Adrenal gland (tissue), 12 donors: ENCODE measurements around the gene RABGAP1L. TPM values are rescaled to one million over a fixed set of nuclear protein-coding genes. Genes with fewer than 3 reads are reported as not detected.
A peak's percentile ranks its signal among the peaks of the same experiment; 100 is the strongest.

Experiments used
- DNase-seq, 7 donors: peaks; one replicate each; pipeline ENCODE4 v3.0.0-alpha.2; 2019 to 2020
- H3K27ac ChIP-seq, 5 donors: fragments of 200-600 bp; sonication (generic) in 4 of 5; 1 replicate in 3 of 5; 2 replicates in 2 of 5; pipeline versions ENCODE4 v1.5.1 to v1.8.0; 2016 to 2020; ENCODE audit warnings: mild to moderate bottlenecking in 1 of 5
- H3K27me3 ChIP-seq: fragments of 200-600 bp; 2 replicates; pipeline ENCODE4 v1.8.0; 2021
- H3K36me3 ChIP-seq, 2 donors: fragments of 200-600 bp; replicated peaks in 1 of 2; 1 replicate in 1 of 2; 2 replicates in 1 of 2; pipeline versions ENCODE4 v1.5.1 to v1.8.0; 2018 to 2022
- H3K4me1 ChIP-seq, 2 donors: fragments of 200-600 bp; replicated peaks in 1 of 2; 1 replicate in 1 of 2; 2 replicates in 1 of 2; pipeline versions ENCODE4 v1.5.1 to v1.8.0; 2018 to 2021
- H3K4me3 ChIP-seq, 4 donors: fragments of 200-600 bp; sonication (generic) in 3 of 4; one replicate each; pipeline ENCODE4 v1.5.1; 2016 to 2018
- H3K9me3 ChIP-seq, 3 donors: fragments of 200-600 bp; sonication (generic) in 1 of 3; replicated peaks in 1 of 3; 1 replicate in 2 of 3; 2 replicates in 1 of 3; pipeline versions ENCODE4 v1.5.1 to v1.8.0; 2016 to 2021
- CTCF ChIP-seq, 6 experiments: fragments of 450-650 bp in 4 of 6; fragments of 200-600 bp in 2 of 6; sonication (generic) in 1 of 6; IDR thresholded peaks; 1 replicate in 5 of 6; 2 replicates in 1 of 6; pipeline versions ENCODE4 v1.5.1 to v1.8.0; 2016 to 2021; ENCODE audit warnings: antibody characterized with exemption in 6 of 6, mild to moderate bottlenecking in 2 of 6, moderate library complexity in 1 of 6
- POLR2A ChIP-seq, 2 donors: fragments of 450-650 bp; IDR thresholded peaks; one replicate each; pipeline ENCODE4 v1.6.1; 2017; ENCODE audit warnings: antibody characterized with exemption in 2 of 2, mild to moderate bottlenecking in 2 of 2, moderate library complexity in 1 of 2
- WGBS, 4 donors: extraction: QIAGEN DNeasy Blood & Tissue Kit in 2 of 4; methylation state at CpG; one replicate each; pipeline versions ENCODE4 v1.1.5 to v1.1.7; 2013 to 2017; 5-methylcytosine and 5-hydroxymethylcytosine counted together
- intact Hi-C, 2 donors: fragments of 100-400 bp; cut with DNase I; formaldehyde crosslinking; loops; one replicate each; pipeline versions ENCODE4 v1.14.1 to v1.15.0; 2022 to 2023
- polyA plus RNA-seq, 3 donors: library from polyadenylated mRNA; stranded (reverse); fragments of 200-250 nt in 2 of 3; fragments of 350-450 nt in 1 of 3; fragmentation: Illumina TruSeq in 1 of 3; extraction: RNeasy Lipid Tissue Mini Kit (QIAGEN cat#74804) in 1 of 3; gene quantifications; one replicate each; pipeline ENCODE4 v1.2.3, GENCODE V29; 2013 to 2014
- total RNA-seq, 9 donors: library from RNA; depleted of rRNA in 4 of 9; stranded (reverse); fragments of >200 nt in 4 of 9; fragments of 120-200 nt in 1 of 9; fragmentation: NEBNext Ultra II Directional in 1 of 9; extraction: Animal tissue kit (Norgen Biotek cat#: 25700) in 1 of 9; gene quantifications; one replicate each; pipeline versions ENCODE4 v1.1.0 to v1.2.4, GENCODE V29; 2013 to 2023
- donor health status: healthy with polysubstance abuse.
- donor health status: Bipolar disorder and iron deficiency.
- donor health status: DM: yes; HTN: yes; CAD: no.
- donor health status: DM: no; HTN: no; CAD: no.
- donor health status: DM: no; HTN: no; CAD: no.
- donor health status: DM: yes; HTN: yes; CAD: no.

RABGAP1L gene
- total and polyA plus RNA-seq, 12 donors = 10.4 to 29.9 (median 19.7) TPM

GRCh38 chr1:174740249-174740968 lies 581.1 kb downstream of the RABGAP1L start:
- no peak overlapping the region for H3K27ac ChIP-seq
- no peaks in the 10 kb centered on the region for H3K4me1 ChIP-seq
- H3K9me3 ChIP-seq = no peaks in the 10 kb centered on the region
- H3K36me3 ChIP-seq = no peaks in the 10 kb centered on the region
- H3K4me3 ChIP-seq = no peak overlapping the region
- DNase-seq = no peak
- TF ChIP-seq CTCF (IDR thresholded peaks at IDR 0.05) (no peak), POLR2A (IDR thresholded peaks at IDR 0.05) (no peak)
- no peaks in the 10 kb centered on the region for H3K27me3 ChIP-seq
- WGBS, 4 donors = 71 to 82% (median 73%) methylated on average over 2 of the region's 2 CpGs
- intact Hi-C loops = loop anchor here in 1 of 2 donors (5.0 kb wide), 1 partner anchor 478 kb away; no protein-coding TSS in a partner anchor

DNA sequence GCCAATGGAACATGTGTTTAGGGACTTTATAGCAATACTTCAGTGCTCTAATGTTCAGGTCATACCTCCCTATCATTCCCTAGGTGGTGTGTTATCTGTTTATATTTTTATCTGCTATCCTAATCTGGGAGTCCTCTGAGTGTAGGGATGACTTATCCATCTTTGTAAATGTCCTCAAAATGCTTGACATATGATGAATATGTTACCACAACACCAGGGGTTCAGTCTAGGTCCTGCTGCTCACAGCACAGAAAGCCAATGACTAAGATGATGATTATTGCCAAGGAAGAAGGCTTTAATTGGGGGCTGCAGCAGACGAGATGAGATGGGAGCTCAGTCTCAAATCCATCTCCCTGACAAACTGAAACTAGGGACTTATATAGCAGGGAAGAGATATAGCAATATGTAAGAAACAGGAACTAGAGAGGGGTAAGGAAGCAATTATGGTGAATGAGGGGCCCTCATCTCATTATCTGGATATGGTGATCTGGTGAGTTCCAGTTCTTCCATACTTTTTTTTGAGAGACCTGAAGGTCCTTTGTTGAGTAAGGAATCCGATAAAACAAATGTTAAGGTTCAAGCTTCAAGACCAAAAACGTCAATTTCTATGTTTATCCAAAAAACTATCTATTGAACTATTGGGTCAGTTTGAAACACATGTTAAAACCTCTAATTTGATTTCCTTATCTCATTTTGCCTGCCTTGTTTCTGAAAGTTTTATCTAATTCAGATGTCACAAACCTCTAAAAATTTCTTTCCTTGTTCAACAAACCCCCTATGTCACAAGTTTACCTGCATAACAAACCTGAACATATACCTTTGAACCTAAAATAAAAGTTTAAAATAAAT lies 583.7 kb downstream of the RABGAP1L start:
- H3K4me1 ChIP-seq = no peaks in the 10 kb centered on the region
- 63 to 76% (median 66%) methylated on average over 3 of the region's 3 CpGs for WGBS, 4 donors
- no peak overlapping the region for H3K4me3 ChIP-seq
- H3K9me3 ChIP-seq = no peaks in the 10 kb centered on the region
- no peak for DNase-seq
- TF ChIP-seq CTCF (IDR thresholded peaks at IDR 0.05) (no peak), POLR2A (IDR thresholded peaks at IDR 0.05) (no peak)
- no peaks in the 10 kb centered on the region for H3K27me3 ChIP-seq
- H3K27ac ChIP-seq = no peak overlapping the region
- intact Hi-C loops = loop anchor here in 1 of 2 donors (5.0 kb wide), 1 partner anchor 481 kb away; no protein-coding TSS in a partner anchor
- no peaks in the 10 kb centered on the region for H3K36me3 ChIP-seq

DNA sequence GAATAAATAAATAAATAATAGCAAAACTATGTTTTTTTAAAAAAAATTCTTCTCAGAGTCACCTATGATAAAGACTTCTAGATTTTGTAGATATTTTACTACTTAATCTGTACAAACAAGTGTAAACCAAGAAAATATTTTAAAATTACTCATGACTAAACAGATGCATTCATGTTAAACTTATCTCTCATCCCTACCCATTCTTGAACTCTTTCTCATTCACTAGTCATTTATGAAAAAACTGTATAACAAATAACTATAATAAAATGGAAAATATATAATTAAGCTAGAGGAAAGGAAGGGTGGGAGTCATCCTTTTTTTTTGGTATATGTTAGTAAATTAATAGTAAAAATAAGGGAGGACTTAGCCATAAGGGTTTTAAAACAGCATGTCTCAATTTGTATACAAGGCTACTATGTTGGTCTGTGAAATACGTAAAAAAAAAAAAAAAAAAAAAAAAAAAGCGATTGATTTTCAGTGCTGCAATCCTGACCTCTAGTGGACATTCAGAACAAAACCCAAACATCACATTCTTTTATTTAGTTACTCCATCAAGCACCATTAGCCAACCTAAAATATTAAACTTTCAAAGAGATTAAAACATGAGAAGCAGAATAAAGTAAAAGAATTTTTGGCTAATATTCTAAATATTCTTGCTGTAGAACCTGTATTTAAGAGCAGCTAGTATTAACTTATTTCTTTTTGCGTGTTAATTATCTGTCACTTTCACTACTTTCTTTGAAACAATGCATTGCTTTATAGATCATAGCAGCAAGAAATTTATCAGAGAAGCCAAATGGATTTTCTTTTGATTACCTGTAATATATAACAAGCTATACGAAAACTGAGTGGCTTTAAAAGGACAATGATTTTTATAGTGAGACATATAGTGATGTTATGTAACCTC lies 584.6 kb downstream of the RABGAP1L start:
- Histone ChIP-seq H3K4me1 (no peaks in the 10 kb centered on the region), H3K4me3 (no peak overlapping the region), H3K9me3 (no peaks in the 10 kb centered on the region), H3K36me3 (no peaks in the 10 kb centered on the region), H3K27me3 (no peaks in the 10 kb centered on the region), H3K27ac (no peak overlapping the region)
- intact Hi-C loops = loop anchor here in 1 of 2 donors (5.0 kb wide), 1 partner anchor 482 kb away; no protein-coding TSS in a partner anchor
- DNase-seq = no peak
- TF ChIP-seq POLR2A (IDR thresholded peaks at IDR 0.05) (no peak), CTCF (IDR thresholded peaks at IDR 0.05) (peak; percentile 41 to 80 (median 62))
- 21 to 25% (median 23%) methylated on average over 4 of the region's 4 CpGs for WGBS, 4 donors
